K562 (cell line): ENCODE data around the gene DOCK7. TPM values are rescaled to one million over a fixed set of nuclear protein-coding genes. Genes with fewer than 3 reads are reported as not detected.

Experiments used
- ATAC-seq: fragments of 200-7000 bp; cut with Tn5 transposase; 3 replicates; pipeline ENCODE4 v1.9.1; 2020; ENCODE audit warnings: moderate library complexity
- BruUV-seq: library from RNA; stranded (reverse); fragments of 400-500 nt; replicated peaks from 2 replicates; lab custom pipeline; 2021; lab: Mats Ljungman, UMichigan
- CTCF ChIA-PET: fragments of 300-600 bp; formaldehyde crosslinking; extraction: SDS; loops from one replicate; lab custom pipeline; 2021; ENCODE audit warnings: low intra/inter-chr PET ratio; lab: Yijun Ruan, JAX
- POLR2A ChIA-PET: fragments of 300-600, 350-650 bp; sonication (Branson Sonifier 250); formaldehyde crosslinking; extraction: SDS; loops from one replicate; lab custom pipeline; 2021; ENCODE audit warnings: antibody characterized with exemption, inconsistent platforms; lab: Yijun Ruan, JAX
- DNase-seq, 4 experiments: peaks; one replicate each; pipeline versions ENCODE4 v3.0.0 to v3.0.0-alpha.2; 2011 to 2018; ENCODE audit warnings: low spot score in 3 of 4, mixed read lengths in 3 of 4; ENCODE audit errors: extremely low read depth in 1 of 4
- FAIRE-seq: peaks from 2 replicates; lab custom pipeline; 2011; peaks lifted over from hg19 to GRCh38; lab: Jason Lieb, UNC
- H2AFZ ChIP-seq: 2 replicates; pipeline ENCODE4 v1.6.0; 2011; ENCODE audit warnings: low read depth, low read length, control low read depth, inconsistent platforms
- H3K27ac ChIP-seq: fragments of 200-600 bp; 3 replicates; pipeline ENCODE4 v1.8.0; 2011; ENCODE audit warnings: low read depth, mild to moderate bottlenecking, control low read depth, inconsistent platforms, low read length, moderate library complexity, mixed read lengths; ENCODE audit errors: extremely low read depth
- H3K27me3 ChIP-seq, 2 experiments: fragments of 300-600 bp in 1 of 2; 2 replicates in 1 of 2; 3 replicates in 1 of 2; pipeline versions ENCODE4 v1.6.0 to v1.8.0; 2011; ENCODE audit warnings: inconsistent platforms in 2 of 2, low read length in 2 of 2, mild to moderate bottlenecking in 1 of 2, mixed read lengths in 1 of 2, moderate library complexity in 1 of 2; ENCODE audit not compliant: control insufficient read depth in 2 of 2, insufficient read depth in 2 of 2
- H3K36me3 ChIP-seq: fragments of 300-600 bp; 3 replicates; pipeline ENCODE4 v1.8.0; 2011; ENCODE audit warnings: mild to moderate bottlenecking, low read length, inconsistent platforms; ENCODE audit not compliant: control insufficient read depth, insufficient read depth
- H3K4me1 ChIP-seq, 2 experiments: fragments of 200-600 bp in 1 of 2; replicated peaks in 1 of 2; 2 replicates in 1 of 2; 3 replicates in 1 of 2; pipeline versions ENCODE4 v1.5.1 to v1.8.0; 2011; ENCODE audit warnings: inconsistent platforms in 2 of 2, low read length in 2 of 2, mild to moderate bottlenecking in 1 of 2, mixed read lengths in 1 of 2, moderate library complexity in 1 of 2; ENCODE audit not compliant: control insufficient read depth in 2 of 2, insufficient read depth in 2 of 2
- H3K4me2 ChIP-seq: 2 replicates; pipeline ENCODE4 v1.6.1; 2011; ENCODE audit warnings: low read length, control low read depth, inconsistent platforms, mixed read lengths; ENCODE audit not compliant: insufficient read depth
- H3K4me3 ChIP-seq: fragments of 200-600 bp; sonication (generic), shearing (Covaris generic); 2 replicates; pipeline ENCODE4 v1.5.1; 2016; ENCODE audit warnings: control low read depth, inconsistent platforms
- H3K79me2 ChIP-seq: fragments of 200-600 bp; 3 replicates; pipeline ENCODE4 v1.8.0; 2011; ENCODE audit warnings: low read length, inconsistent platforms; ENCODE audit not compliant: control insufficient read depth, insufficient read depth
- H3K9ac ChIP-seq, 2 experiments: 2 replicates each; pipeline versions ENCODE4 v1.6.0 to v1.6.1; 2011; ENCODE audit warnings: low read depth in 2 of 2, low read length in 2 of 2, control low read depth in 1 of 2, inconsistent platforms in 1 of 2, mild to moderate bottlenecking in 1 of 2, mixed read lengths in 1 of 2; ENCODE audit not compliant: insufficient read depth in 1 of 2
- H3K9me1 ChIP-seq: one replicate; pipeline ENCODE4 v1.6.0; 2011; ENCODE audit warnings: inconsistent platforms, mild to moderate bottlenecking, low read length, moderate library complexity; ENCODE audit not compliant: control insufficient read depth, insufficient read depth
- H3K9me3 ChIP-seq: replicated peaks from 2 replicates; pipeline ENCODE4 v1.5.1; 2011; ENCODE audit warnings: low read depth, low read length, inconsistent platforms; ENCODE audit not compliant: control insufficient read depth, insufficient read depth
- H4K20me1 ChIP-seq: replicated peaks from 2 replicates; pipeline ENCODE4 v1.6.1; 2011; ENCODE audit warnings: low read length, inconsistent platforms, mixed read lengths; ENCODE audit not compliant: control insufficient read depth, insufficient read depth
- ARNT ChIP-seq, 2 experiments: fragments of 450-650 bp; IDR thresholded peaks; 2 replicates each; pipeline ENCODE4 v1.6.1; 2016; ENCODE audit warnings: mild to moderate bottlenecking in 1 of 2
- ATF2 ChIP-seq: sonication (generic); formaldehyde crosslinking; IDR thresholded peaks from 2 replicates; pipeline ENCODE4 v1.8.1; 2022; ENCODE audit warnings: missing genetic modification reagents
- BRF1 ChIP-seq: IDR thresholded peaks from 3 replicates; pipeline ENCODE4 v1.6.1; 2011; ENCODE audit warnings: borderline replicate concordance, mild to moderate bottlenecking; ENCODE audit not compliant: insufficient read length; ENCODE audit errors: extremely low read depth
- CREBBP ChIP-seq: IDR thresholded peaks from one replicate; pipeline ENCODE4 v1.6.1; 2012; ENCODE audit warnings: low read depth, mild to moderate bottlenecking, control low read depth, inconsistent platforms, low read length
- ELK1 ChIP-seq: sonication (generic); formaldehyde crosslinking; IDR thresholded peaks from 2 replicates; pipeline ENCODE4 v1.8.1; 2022; ENCODE audit warnings: missing genetic modification reagents
- FIP1L1 ChIP-seq: fragments of 200-400 bp; formaldehyde crosslinking; IDR thresholded peaks from 2 replicates; pipeline ENCODE4 v1.6.1; 2018; ENCODE audit warnings: mild to moderate bottlenecking, low read depth, low read length; ENCODE audit not compliant: poor library complexity, severe bottlenecking
- PHTF2 ChIP-seq: fragments of 250-450 bp; sonication (Bioruptor Pico); IDR thresholded peaks from 2 replicates; pipeline ENCODE4 v1.5.0; 2021; ENCODE audit warnings: mild to moderate bottlenecking
- PKNOX1 ChIP-seq: fragments of 450-650 bp; IDR thresholded peaks from 2 replicates; pipeline ENCODE4 v1.6.1; 2016
- PML ChIP-seq: IDR thresholded peaks from 2 replicates; pipeline ENCODE4 v1.6.1; 2012; ENCODE audit warnings: low read length, inconsistent platforms
- RB1 ChIP-seq: fragments of 450-650 bp; IDR thresholded peaks from 2 replicates; pipeline ENCODE4 v1.6.1; 2017; ENCODE audit warnings: low read depth, mild to moderate bottlenecking
- SAP30 ChIP-seq: fragments of 200-600 bp; sonication (generic); IDR thresholded peaks from 2 replicates; pipeline ENCODE4 v1.6.1; 2012; ENCODE audit warnings: borderline replicate concordance, low read depth, mild to moderate bottlenecking, moderate library complexity, low read length, control low read depth, inconsistent platforms; ENCODE audit not compliant: insufficient read depth, poor library complexity, severe bottlenecking
- TAF15 ChIP-seq: fragments of 200-400 bp; formaldehyde crosslinking; IDR thresholded peaks from 2 replicates; pipeline ENCODE4 v1.6.1; 2017; ENCODE audit warnings: mild to moderate bottlenecking, low read depth, low read length, moderate library complexity
- ZBTB5 ChIP-seq: fragments of 450-650 bp; IDR thresholded peaks from 2 replicates; pipeline ENCODE4 v1.6.1; 2017; ENCODE audit warnings: antibody characterized with exemption
- ZC3H8 ChIP-seq: fragments of 450-650 bp; IDR thresholded peaks from 2 replicates; pipeline ENCODE4 v1.6.1; 2017
- WGBS: fragments of 100-300 bp; shearing (Covaris generic); methylation state at CpG from one replicate; pipeline ENCODE4 v1.1.6; 2016; ENCODE audit warnings: low coverage, mixed read lengths; ENCODE audit not compliant: insufficient coverage; ENCODE audit errors: missing lambda C conversion rate; 5-methylcytosine and 5-hydroxymethylcytosine counted together
- in situ Hi-C: fragments of 300-500 bp; cut with MboI; formaldehyde crosslinking; loops from 4 replicates; pipeline ENCODE4 v1.15.0; 2018; ENCODE audit warnings: inconsistent platforms, mixed read lengths
- intact Hi-C: fragments of 100-400 bp; cut with micrococcal nuclease; formaldehyde crosslinking; loops from 2 replicates; pipeline ENCODE4 v1.14.2; 2022
- polyA plus RNA-seq, 8 experiments: library from polyadenylated mRNA; depleted of rRNA in 4 of 8; stranded (reverse) in 5 of 8; unstranded in 3 of 8; fragments of >200 nt; fragmentation: Nextera tagmentation in 2 of 8; fragmentation: Illumina TruSeq in 1 of 8; extraction: Ambion mirVana in 2 of 8; extraction: Trizol in 1 of 8; gene quantifications; 2 replicates each; pipeline versions ENCODE4 v1.2.1 to v1.2.3, GENCODE V29; 2011 to 2014; ENCODE audit warnings: inconsistent platforms in 1 of 8, missing spikeins in 1 of 8
- total RNA-seq, 7 experiments: library from RNA; depleted of rRNA in 6 of 7; stranded (reverse); fragments of >200 nt in 6 of 7; fragmentation: Illumina TruSeq in 2 of 7; extraction: Trizol in 2 of 7; gene quantifications; 2 replicates each; pipeline versions ENCODE4 v1.2.1 to v1.2.3, GENCODE V29; 2011 to 2021; ENCODE audit warnings: low replicate concordance in 1 of 7
- TF ChIP-seq, protein P1 (sequence below), 3 experiments: fragments of 200-800 bp in 1 of 3; sonication (Bioruptor generic) in 1 of 3; sonication (generic) in 1 of 3; formaldehyde crosslinking in 1 of 3; IDR thresholded peaks; 2 replicates each; pipeline versions ENCODE4 v1.6.1 to v1.8.0; 2016 to 2022; ENCODE audit warnings: mild to moderate bottlenecking in 2 of 3, missing compliant biosample characterization in 2 of 3, missing genetic modification characterization in 2 of 3, missing genetic modification reagents in 1 of 3

The DOCK7 gene
- total and polyA plus RNA-seq, 9 of the 15 experiments (the other 6 are each of a cell fraction or from before 2014, with no cell fraction given), result 4.9 to 35.1 (median 12.6) TPM

DNA sequence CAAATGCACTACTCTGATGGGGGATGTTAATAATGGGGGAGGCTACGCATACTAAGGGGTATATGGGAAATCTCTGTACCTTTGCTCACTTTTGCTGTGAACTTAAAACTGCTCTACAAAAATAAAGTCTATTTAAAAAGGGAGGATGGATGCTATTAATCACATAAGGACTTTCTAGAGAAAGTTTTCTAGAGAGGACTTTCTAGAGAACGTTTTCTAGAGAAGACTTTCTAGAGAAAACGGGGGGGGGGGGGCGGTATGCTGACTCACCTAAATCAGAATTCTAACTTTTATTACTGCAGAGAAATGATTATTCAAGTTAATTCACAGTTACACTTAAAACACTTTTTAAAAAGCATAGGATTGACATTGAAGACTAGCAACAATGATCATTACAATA is 175.2 kb downstream of the DOCK7 start:
- Histone ChIP-seq H3K4me1 (no peaks in the 10 kb centered on the region), H3K9me3 (no peaks in the 10 kb centered on the region), H4K20me1 (no peaks in the 10 kb centered on the region), H2AFZ (no peak overlapping the region), H3K4me2 (no peak overlapping the region), H3K9ac (no peak overlapping the region), H3K36me3 (no peaks in the 10 kb centered on the region), H3K4me3 (no peak overlapping the region), H3K27ac (no peak overlapping the region), H3K79me2 (no peaks in the 10 kb centered on the region), H3K27me3 (no peaks in the 10 kb centered on the region), H3K9me1 (no peaks in the 10 kb centered on the region)
- BruUV-seq, result no TSS peak
- 33% methylated on average over 4 of the region's 4 CpGs for WGBS
- in situ Hi-C loops (no loop called here), intact Hi-C loops (no loop called here)
- POLR2A ChIA-PET, result interaction anchor here (0.6 kb wide), 1 partner anchor 1519 kb away, joined by 3 read pairs; no protein-coding TSS in a partner anchor
- TF ChIP-seq PKNOX1 (no peak), ELK1 (no peak), ATF2 (CRISPR knock-in tag) (no peak), ZC3H8 (no peak), PML (no peak), SAP30 (no peak), ZBTB5 (no peak), BRF1 (no peak), CREBBP (no peak), ARNT (IDR thresholded peaks at IDR 0.05) (peak in 1 of 2 experiments; percentile 98; a peak in 2 of 4 replicates), RB1 (no peak), TAF15 (no peak), FIP1L1 (no peak), PHTF2 (no peak)
- TF ChIP-seq, protein P1, sequence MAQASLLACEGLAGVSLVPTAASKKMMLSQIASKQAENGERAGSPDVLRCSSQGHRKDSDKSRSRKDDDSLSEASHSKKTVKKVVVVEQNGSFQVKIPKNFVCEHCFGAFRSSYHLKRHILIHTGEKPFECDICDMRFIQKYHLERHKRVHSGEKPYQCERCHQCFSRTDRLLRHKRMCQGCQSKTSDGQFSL (CRISPR knock-in tag; IDR thresholded peaks at IDR 0.05), result 0 out of 2 replicates have a peak, but pooled peaks have one; percentile 13
- TF ChIP-seq, protein P1 (tag; IDR thresholded peaks at IDR 0.05), result no peak
- ATAC-seq (no peak), FAIRE-seq (no peak), DNase-seq (no peak)
- CTCF ChIA-PET, result no interaction called here
